HUES64 (cell line): ENCODE data around the gene PPARA.

Experiments used
- H3K27ac ChIP-seq: 2 replicates; pipeline ENCODE4 v1.7.0; 2013; ENCODE audit warnings: low read depth, low read length, inconsistent platforms
- H3K27me3 ChIP-seq: 2 replicates; pipeline ENCODE4 v1.6.1; 2013; ENCODE audit warnings: mild to moderate bottlenecking, low read length; ENCODE audit not compliant: insufficient read depth
- H3K36me3 ChIP-seq: 2 replicates; pipeline ENCODE4 v1.6.1; 2013; ENCODE audit warnings: mild to moderate bottlenecking, low read length; ENCODE audit not compliant: insufficient read depth
- H3K4me1 ChIP-seq: 2 replicates; pipeline ENCODE4 v1.6.1; 2013; ENCODE audit warnings: mild to moderate bottlenecking, low read length, moderate library complexity; ENCODE audit not compliant: insufficient read depth
- H3K4me3 ChIP-seq: 2 replicates; pipeline ENCODE4 v1.5.1; 2013; ENCODE audit warnings: mild to moderate bottlenecking, low read length, moderate library complexity
- H3K9ac ChIP-seq: 2 replicates; pipeline ENCODE4 v1.6.1; 2013; ENCODE audit warnings: mild to moderate bottlenecking, low read depth, low read length
- H3K9me3 ChIP-seq: 2 replicates; pipeline ENCODE4 v1.6.1; 2013; ENCODE audit warnings: low read depth, low read length; ENCODE audit not compliant: insufficient read depth
- WGBS: fragments of 150-250, 120-280 bp; methylation state at CpG from one replicate; pipeline ENCODE4 v1.1.7; 2013; ENCODE audit warnings: missing lambda C conversion rate; 5-methylcytosine and 5-hydroxymethylcytosine counted together

The PPARA gene

GRCh38 chr22:46272762-46273431 is 122.6 kb downstream of the PPARA start:
- Histone ChIP-seq H3K27ac (no peak overlapping the region), H3K9me3 (no peaks in the 10 kb centered on the region), H3K9ac (no peak overlapping the region; the same call in 1 of the 2 replicates), H3K4me3 (no peak overlapping the region), H3K36me3 (peaks cover 42% of the 10 kb centered on the region), H3K27me3 (no peaks in the 10 kb centered on the region), H3K4me1 (no peaks in the 10 kb centered on the region)
- 94% methylated on average over 12 of the region's 12 CpGs for WGBS

GRCh38 chr22:46273432-46274148 is 123.3 kb downstream of the PPARA start:
- no peak overlapping the region for H3K27ac ChIP-seq
- no peak overlapping the region for H3K9ac ChIP-seq
- no peaks in the 10 kb centered on the region for H3K9me3 ChIP-seq
- H3K4me3 ChIP-seq, result no peak overlapping the region
- H3K4me1 ChIP-seq, result no peaks in the 10 kb centered on the region
- H3K36me3 ChIP-seq, result peaks cover 48% of the 10 kb centered on the region
- no peaks in the 10 kb centered on the region for H3K27me3 ChIP-seq
- WGBS, result 94% methylated on average over 12 of the region's 12 CpGs

GRCh38 chr22:46274381-46274780 is 124.1 kb downstream of the PPARA start:
- H3K4me1 ChIP-seq, result no peaks in the 10 kb centered on the region
- H3K4me3 ChIP-seq, result no peak overlapping the region
- no peaks in the 10 kb centered on the region for H3K9me3 ChIP-seq
- H3K36me3 ChIP-seq, result peaks cover 55% of the 10 kb centered on the region
- no peak overlapping the region for H3K27ac ChIP-seq
- H3K27me3 ChIP-seq, result no peaks in the 10 kb centered on the region
- H3K9ac ChIP-seq, result no peak overlapping the region
- WGBS, result 92% methylated on average over 8 of the region's 8 CpGs

- H3K9ac ChIP-seq, result no peak overlapping the region
- peaks cover 59% of the 10 kb centered on the region for H3K36me3 ChIP-seq
- no peaks in the 10 kb centered on the region for H3K4me1 ChIP-seq
- WGBS, result 89% methylated on average over 3 of the region's 3 CpGs
- H3K27me3 ChIP-seq, result no peaks in the 10 kb centered on the region
- no peaks in the 10 kb centered on the region for H3K9me3 ChIP-seq
- no peak overlapping the region for H3K4me3 ChIP-seq
- no peak overlapping the region for H3K27ac ChIP-seq
These were observed 125.3 kb downstream of the PPARA start for GRCh38 chr22:46275455-46276122.

- Histone ChIP-seq H3K4me3 (no peak overlapping the region), H3K9me3 (no peaks in the 10 kb centered on the region), H3K36me3 (peaks cover 61% of the 10 kb centered on the region), H3K27ac (no peak overlapping the region), H3K4me1 (no peaks in the 10 kb centered on the region), H3K9ac (no peak overlapping the region), H3K27me3 (no peaks in the 10 kb centered on the region)
- 94% methylated on average over 5 of the region's 7 CpGs for WGBS
These were observed 126.2 kb downstream of the PPARA start for GRCh38 chr22:46276563-46276962.

GRCh38 chr22:46278656-46279645 is 128.6 kb downstream of the PPARA start:
- Histone ChIP-seq H3K27me3 (no peaks in the 10 kb centered on the region), H3K9me3 (no peaks in the 10 kb centered on the region), H3K27ac (no peak overlapping the region), H3K36me3 (peaks cover 58% of the 10 kb centered on the region), H3K4me3 (no peak overlapping the region), H3K4me1 (no peaks in the 10 kb centered on the region), H3K9ac (no peak overlapping the region)
- 94% methylated on average over 22 of the region's 22 CpGs for WGBS

- Histone ChIP-seq H3K4me3 (no peak overlapping the region), H3K36me3 (peaks cover 63% of the 10 kb centered on the region), H3K9ac (no peak overlapping the region), H3K27me3 (no peaks in the 10 kb centered on the region), H3K4me1 (no peaks in the 10 kb centered on the region), H3K9me3 (no peaks in the 10 kb centered on the region), H3K27ac (no peak overlapping the region)
- WGBS, result 95% methylated on average over 12 of the region's 12 CpGs
These were observed 129.9 kb downstream of the PPARA start for GRCh38 chr22:46280063-46280817.

- WGBS, result 83% methylated on average over 19 of the region's 19 CpGs
- Histone ChIP-seq H3K9ac (no peak overlapping the region), H3K36me3 (peaks cover 55% of the 10 kb centered on the region), H3K4me1 (no peaks in the 10 kb centered on the region), H3K4me3 (no peak overlapping the region), H3K9me3 (no peaks in the 10 kb centered on the region), H3K27ac (no peak overlapping the region), H3K27me3 (no peaks in the 10 kb centered on the region)
These were observed 130.8 kb downstream of the PPARA start for GRCh38 chr22:46280999-46281623.

- WGBS, result 93% methylated on average over 13 of the region's 13 CpGs
- Histone ChIP-seq H3K4me1 (no peaks in the 10 kb centered on the region), H3K4me3 (no peak overlapping the region), H3K36me3 (peaks cover 52% of the 10 kb centered on the region), H3K27me3 (no peaks in the 10 kb centered on the region), H3K9ac (no peak overlapping the region), H3K9me3 (no peaks in the 10 kb centered on the region), H3K27ac (no peak overlapping the region)
These were observed 131.7 kb downstream of the PPARA start for GRCh38 chr22:46281866-46282678.
